Right ventricle myocardium inferior (tissue), 1 donor: ENCODE results near the gene IFI44. TPM values are rescaled to one million over a fixed set of nuclear protein-coding genes. Genes with fewer than 3 reads are reported as not detected.

Experiments
- ATAC-seq: fragments of 200-7000 bp; cut with Tn5 transposase; one replicate; pipeline ENCODE4 v1.9.1; 2020; ENCODE audit warnings: mild to moderate bottlenecking, moderate library complexity
- DNase-seq: peaks from one replicate; pipeline ENCODE4 v3.0.0; 2021; ENCODE audit errors: missing footprints
- intact Hi-C: fragments of 100-400 bp; cut with DNase I; formaldehyde crosslinking; loops from one replicate; pipeline ENCODE4 v1.11.0; 2022
- total RNA-seq: library from RNA; stranded (reverse); fragmentation: NEBNext Ultra II Directional; extraction: Animal tissue kit (Norgen Biotek cat#: 25700); gene quantifications from one replicate; pipeline ENCODE4 v1.2.1, GENCODE V29; 2021
- donor health status: DM: no; HTN: yes; CAD: no; lungs with severe emphysema.

The IFI44 gene
- total RNA-seq, 1 donor from 2014 or later = 10.4 TPM

DNA sequence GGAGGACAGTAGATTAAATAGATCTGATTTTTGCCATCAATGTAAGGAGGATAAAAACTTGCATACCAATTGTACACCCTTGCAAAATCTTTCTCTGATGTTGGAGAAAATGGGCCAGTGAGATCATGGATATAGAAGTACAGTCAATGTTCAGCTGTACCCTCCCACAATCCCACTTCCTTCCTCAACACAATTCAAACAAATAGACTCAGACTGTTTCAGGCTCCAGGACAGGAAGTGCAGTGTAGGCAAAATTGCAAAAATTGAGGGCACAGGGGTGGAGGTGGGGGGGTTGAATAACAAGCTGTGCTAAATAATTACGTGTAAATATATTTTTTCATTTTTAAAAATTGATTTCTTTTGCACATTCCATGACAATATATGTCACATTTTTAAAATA, 3.9 kb upstream of the IFI44 start:
- ATAC-seq (peak; percentile 54), DNase-seq (no peak)
- intact Hi-C loops = no loop called here

GRCh38 chr1:78647238-78647637, 2.4 kb upstream of the IFI44 start:
- no peak for DNase-seq
- intact Hi-C loops = no loop called here
- no peak for ATAC-seq

GRCh38 chr1:78650114-78650660, 556 bp downstream of the IFI44 start:
- ATAC-seq (no peak), DNase-seq (no peak)
- intact Hi-C loops = loop anchor here (2.0 kb wide), 1 partner anchor 29 kb away; the partner anchor contains the start of gene IFI44L

DNA sequence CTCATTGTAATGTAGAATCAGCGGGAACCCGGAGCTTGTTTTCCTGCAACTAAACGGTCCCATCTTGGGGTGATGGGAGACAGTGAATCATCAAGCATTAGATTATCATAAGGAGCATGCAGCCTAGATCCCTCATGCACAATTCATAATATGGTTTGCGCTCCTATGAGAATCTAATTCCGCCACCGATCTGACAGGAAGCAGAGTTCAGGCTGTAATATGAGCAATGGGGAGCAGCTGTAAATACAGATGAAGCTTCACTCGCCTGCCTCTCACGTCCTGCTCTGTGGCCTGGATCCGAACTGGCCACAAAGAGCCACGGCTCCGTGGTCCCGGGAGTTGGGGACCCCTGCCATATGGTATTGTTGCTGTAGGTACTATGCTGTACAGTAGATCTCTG, 1.6 kb downstream of the IFI44 start:
- peak; percentile 41 for DNase-seq
- ATAC-seq = no peak
- intact Hi-C loops = loop anchor here (2.0 kb wide), 1 partner anchor 30 kb away; the partner anchor contains the start of gene IFI44L

DNA sequence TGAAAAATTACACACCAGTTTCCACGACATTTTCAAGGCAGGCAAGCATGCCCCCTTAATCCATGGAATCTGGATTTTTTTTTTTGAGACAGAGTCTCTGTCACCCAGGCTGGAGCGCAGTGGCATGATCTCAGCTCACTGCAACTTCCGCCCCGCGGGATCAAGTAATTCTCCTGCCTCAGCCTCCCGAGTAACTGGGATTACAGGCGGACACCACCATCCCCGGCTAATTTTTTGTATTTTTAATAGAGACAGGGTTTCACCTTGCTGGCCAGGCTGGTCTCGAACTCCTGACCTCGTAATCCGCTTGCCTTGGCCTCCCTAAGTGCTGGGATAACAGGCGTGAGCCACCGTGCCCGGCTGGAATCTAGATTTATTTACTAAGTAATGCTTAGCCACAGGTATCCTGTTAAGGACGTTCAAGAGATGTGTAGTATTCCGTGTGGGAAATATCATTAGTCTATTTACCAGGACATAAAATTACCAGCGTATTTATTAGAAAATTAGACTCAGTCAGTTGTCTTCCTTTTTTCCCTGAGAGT, 2.5 kb downstream of the IFI44 start:
- intact Hi-C loops = no loop called here
- ATAC-seq (no peak), DNase-seq (no peak)

- no peak for ATAC-seq
- DNase-seq = no peak
- intact Hi-C loops = no loop called here
Measured at GRCh38 chr1:78658901-78659300, 9.3 kb downstream of the IFI44 start.

- intact Hi-C loops = no loop called here
- DNase-seq (no peak), ATAC-seq (no peak)
Measured at GRCh38 chr1:78663923-78664322, 14.3 kb downstream of the IFI44 start.

DNA sequence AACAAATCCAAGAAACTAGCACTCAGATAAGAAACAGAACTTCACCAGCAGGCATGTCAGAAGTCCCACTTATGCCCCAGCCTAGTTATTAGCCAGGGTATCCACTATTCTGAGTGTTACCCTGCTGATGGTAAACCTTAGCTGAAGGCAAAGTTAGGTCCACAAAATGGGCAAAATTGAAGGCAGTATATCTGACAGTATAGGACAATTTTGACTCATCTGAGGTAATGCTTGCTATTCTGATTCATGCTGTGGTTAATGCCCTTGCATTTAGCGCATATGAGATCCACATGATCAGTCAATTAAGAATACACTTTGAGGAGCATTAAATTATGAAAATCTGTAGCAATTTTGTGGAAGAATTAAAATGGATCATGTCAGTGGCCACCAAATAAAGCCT, 15.1 kb downstream of the IFI44 start:
- DNase-seq (no peak), ATAC-seq (no peak)
- intact Hi-C loops = no loop called here

DNA sequence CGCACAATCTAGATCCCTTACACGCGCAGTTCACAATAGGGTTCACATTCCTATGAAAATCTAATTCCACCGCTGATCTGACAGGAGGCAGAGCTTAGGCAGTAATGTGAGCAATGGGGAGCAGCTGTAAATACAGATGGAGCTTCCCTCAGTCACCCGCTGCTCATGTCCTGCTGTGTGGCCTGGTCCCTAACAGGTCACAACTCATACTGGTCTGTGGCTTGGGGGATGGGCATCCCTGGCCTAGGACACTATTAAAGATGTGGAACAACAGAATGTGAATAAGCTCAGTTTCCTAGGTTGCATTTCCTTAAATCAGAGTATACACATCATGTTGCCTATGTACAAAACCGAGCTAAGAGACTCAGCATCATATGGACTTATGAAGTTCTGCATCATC, 16.2 kb downstream of the IFI44 start:
- intact Hi-C loops = no loop called here
- DNase-seq = no peak
- no peak for ATAC-seq

DNA sequence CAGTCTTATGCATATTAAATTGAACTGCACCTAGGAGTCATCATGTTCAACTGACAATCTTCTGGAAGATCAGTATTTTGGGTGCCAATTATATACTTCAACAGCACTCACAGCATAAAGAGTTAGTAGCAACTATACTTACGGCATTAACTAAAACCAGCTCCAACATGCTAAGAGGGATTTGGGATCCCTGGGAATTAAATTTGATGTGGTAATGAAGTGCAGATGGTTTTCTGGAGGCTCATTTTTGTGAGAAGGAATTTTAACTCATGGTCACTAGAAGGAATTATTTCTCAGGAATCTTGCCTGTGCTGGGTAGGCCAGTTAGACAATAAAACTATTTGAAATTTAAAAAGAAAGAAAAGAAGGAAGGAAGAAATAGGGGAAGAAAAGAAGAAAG, 18.3 kb downstream of the IFI44 start:
- intact Hi-C loops = no loop called here
- DNase-seq = no peak
- no peak for ATAC-seq

GRCh38 chr1:78668427-78668826, 18.8 kb downstream of the IFI44 start:
- DNase-seq = no peak
- intact Hi-C loops = no loop called here
- no peak for ATAC-seq

DNA sequence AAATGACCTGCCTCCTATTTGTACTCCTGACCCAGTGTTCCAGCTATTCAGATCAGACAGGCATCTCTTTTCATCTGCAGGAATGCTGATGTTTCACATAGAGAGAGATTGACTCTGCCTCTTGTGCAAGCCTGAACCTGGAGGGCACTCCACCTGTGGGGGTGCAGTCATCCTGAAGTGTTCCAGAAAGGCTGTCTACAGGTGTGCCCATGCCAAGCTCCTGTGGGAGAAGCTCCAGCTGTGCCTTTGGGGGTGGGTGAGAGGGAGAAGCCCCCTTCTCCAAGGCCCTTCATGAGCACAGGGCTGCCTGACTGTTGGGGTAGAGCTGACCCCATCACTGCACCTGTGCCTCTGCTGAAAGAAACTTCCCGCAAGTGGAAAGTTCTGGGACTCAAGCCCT, 22.8 kb downstream of the IFI44 start:
- intact Hi-C loops = no loop called here
- no peak for ATAC-seq
- no peak for DNase-seq

DNA sequence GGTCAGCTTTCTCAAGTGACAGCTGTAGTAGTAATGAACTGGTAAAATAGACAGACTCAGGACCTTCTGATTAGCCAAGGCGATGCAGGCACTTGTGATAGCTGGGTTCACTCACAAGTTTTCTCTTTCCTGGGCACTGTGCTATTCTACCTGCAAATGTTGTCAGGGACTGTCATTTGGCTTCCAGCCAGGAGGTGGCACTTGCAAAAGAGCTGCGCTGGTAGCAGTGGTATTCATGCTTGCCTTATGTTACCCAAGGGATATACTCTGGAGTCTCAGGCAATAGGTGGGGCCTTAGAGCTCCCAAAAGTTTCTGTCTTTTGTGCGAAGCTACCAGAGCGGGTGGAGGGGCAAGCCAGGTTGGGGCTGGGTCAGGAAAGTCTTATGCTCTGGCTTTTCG, 23.5 kb downstream of the IFI44 start:
- intact Hi-C loops = no loop called here
- DNase-seq = no peak
- no peak for ATAC-seq

DNA sequence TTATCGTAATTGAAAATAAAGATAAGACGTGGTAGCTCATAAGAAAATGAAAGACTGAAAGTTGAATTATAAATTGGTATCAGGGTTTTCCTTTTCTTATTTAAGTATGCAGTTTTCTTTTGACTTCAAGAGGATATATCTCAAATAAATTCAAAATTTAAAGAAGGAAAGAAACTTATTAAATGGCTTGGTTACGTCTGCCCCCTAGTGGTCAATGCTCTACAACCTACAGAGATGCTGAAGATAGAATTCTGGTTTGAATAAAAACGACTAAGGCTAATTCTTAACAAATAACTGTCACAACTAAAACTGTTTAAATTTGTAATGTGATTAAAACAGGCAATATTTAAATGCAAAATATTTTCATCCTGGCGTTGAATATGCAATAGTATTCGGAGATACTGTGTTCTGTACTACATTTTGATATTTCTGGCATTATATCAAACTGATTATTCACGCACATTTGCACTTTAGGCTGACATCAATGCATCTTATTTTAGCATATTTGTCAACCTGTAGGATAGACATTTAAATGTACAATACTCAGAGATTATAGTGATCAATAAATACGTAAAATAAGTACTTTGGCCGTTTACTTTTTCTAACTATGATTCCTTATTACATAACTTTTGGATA, 26.8 kb downstream of the IFI44 start:
- DNase-seq = no peak
- no peak for ATAC-seq
- intact Hi-C loops = loop anchor here (1.0 to 5.0 kb wide), 3 partner anchors 59 to 544 kb away; no protein-coding TSS in a partner anchor

GRCh38 chr1:78676993-78677392, 27.4 kb downstream of the IFI44 start:
- DNase-seq (no peak), ATAC-seq (no peak)
- intact Hi-C loops = loop anchor here (1.0 to 5.0 kb wide), 3 partner anchors 60 to 545 kb away; no protein-coding TSS in a partner anchor

DNA sequence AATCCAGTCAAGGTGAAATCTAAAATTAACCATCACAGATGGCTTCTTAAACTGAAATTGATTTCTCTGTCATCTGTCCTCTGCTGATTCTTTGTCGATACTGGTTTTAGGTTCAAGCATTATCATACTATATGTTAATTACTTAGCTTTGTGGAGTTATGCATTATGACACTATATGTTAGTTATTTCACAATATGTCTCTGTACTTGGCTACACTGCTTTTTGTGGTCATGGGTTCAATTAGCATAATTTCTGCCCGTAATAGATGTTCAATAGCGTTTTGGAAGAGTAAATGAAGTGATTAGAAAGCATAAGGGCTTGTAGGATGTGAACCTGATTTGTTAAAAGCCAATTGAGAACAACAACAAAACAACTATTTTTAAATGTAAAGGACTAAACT, 28.2 kb downstream of the IFI44 start:
- intact Hi-C loops = loop anchor here (5.0 kb wide), 2 partner anchors 530 to 545 kb away; no protein-coding TSS in a partner anchor
- no peak for DNase-seq
- no peak for ATAC-seq

DNA sequence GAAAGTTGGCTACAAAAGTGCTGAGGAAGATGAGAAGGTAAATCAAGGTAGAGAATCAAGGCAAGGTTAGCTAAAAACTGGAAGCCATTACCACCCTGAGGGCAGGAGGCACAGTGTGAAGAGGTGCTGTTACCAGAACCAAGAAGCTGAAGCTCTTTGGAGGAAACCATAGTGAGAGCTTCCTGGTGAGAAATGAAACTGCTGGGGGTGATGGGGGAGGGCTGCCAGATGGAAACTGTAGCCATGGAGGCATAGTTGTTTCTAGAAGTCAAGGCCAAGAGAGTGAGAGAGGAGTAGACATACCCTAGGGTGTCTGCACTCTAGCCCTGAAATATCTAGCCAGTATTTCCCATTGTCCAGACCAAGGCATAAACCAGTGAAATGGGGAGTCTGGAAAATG, 28.7 kb downstream of the IFI44 start:
- no peak for DNase-seq

DNA sequence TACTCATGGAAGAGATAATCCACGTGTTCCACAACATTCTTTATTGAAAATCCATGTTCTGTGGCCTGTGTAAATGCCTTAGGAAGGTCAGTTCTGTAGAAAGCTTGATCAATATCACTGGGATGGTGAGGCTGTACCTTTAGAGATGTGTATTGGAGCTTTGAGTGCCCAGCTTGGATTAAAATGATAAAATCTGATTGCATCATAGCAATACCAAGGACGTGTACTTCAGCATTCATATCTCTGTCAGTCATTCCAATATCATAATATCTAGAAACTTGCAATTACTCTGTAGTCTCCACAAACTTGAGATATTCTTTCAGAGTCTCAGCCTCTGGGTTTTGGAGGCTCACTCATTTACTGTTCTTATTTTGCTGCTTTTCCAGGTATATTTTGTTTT, 31.6 kb downstream of the IFI44 start:
- ATAC-seq = no peak
- no peak for DNase-seq
- intact Hi-C loops = no loop called here

More for the DNA sequence above, 28.7 kb downstream of the IFI44 start:
- intact Hi-C loops = loop anchor here (5.0 kb wide), 2 partner anchors 531 to 546 kb away; no protein-coding TSS in a partner anchor
- no peak for ATAC-seq

DNA sequence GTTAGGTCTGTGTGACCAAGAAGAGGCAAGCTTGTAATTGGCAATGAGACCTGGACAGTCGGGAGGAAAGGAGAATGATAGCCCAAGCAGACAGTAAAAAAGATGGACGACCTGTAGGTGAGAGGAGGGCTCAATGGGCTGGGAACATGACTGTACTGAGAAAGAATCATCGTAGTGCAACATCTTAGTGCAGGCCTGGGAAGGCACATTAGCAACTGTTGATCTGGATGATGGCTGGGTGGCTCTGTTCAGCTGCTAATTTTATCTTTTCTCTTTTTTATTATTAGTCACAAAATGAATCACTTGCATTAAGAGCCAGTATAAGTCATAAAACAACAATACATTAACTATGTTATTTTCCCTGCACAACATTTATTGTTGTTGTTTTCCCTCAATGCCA, 32.9 kb downstream of the IFI44 start:
- ATAC-seq (no peak), DNase-seq (no peak)
- intact Hi-C loops = no loop called here

DNA sequence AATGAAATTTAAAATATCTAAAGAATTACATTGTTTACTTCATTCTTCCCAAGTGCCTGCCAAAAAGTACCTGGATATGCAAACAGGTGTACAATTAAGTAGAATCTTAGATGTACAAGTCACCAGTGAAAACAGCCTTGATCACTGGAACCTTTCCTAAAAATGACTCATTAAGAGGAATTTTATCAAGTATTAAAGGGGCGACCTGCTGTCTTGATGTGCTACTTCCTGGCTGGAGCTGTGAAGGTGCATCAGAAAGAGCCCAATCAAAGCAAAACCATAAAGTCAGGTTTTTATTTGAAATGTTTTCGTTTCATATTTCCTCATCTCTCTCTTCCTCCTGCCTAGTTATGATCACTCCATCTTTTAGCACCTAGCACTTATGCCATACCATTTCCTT, 33.4 kb downstream of the IFI44 start:
- intact Hi-C loops = no loop called here
- no peak for DNase-seq
- no peak for ATAC-seq
